Stomach (tissue), 9 donors: ENCODE measurements around the gene CD247. TPM values are rescaled to one million over a fixed set of nuclear protein-coding genes. Genes with fewer than 3 reads are reported as not detected.

Source experiments
- DNase-seq, 2 donors: peaks; one replicate each; pipeline versions ENCODE4 v3.0.0 to v3.0.0-alpha.2; 2013 to 2019
- H3K27ac ChIP-seq, 5 donors: fragments of 200-600 bp in 4 of 5; sonication (generic) in 4 of 5; one replicate each; pipeline ENCODE4 v1.5.1; 2013 to 2019; ENCODE audit warnings: mild to moderate bottlenecking in 1 of 5, moderate library complexity in 1 of 5
- H3K27me3 ChIP-seq, 3 donors: fragments of 200-600 bp; sonication (generic); one replicate each; pipeline ENCODE4 v1.5.1; 2017 to 2019; ENCODE audit warnings: mixed run types in 1 of 3
- H3K36me3 ChIP-seq, 4 donors: fragments of 200-600 bp; sonication (generic); 1 replicate in 3 of 4; 2 replicates in 1 of 4; pipeline ENCODE4 v1.5.1; 2016 to 2019
- H3K4me1 ChIP-seq, 4 donors: fragments of 200-600 bp; sonication (generic); one replicate each; pipeline ENCODE4 v1.5.1; 2016 to 2019
- H3K4me3 ChIP-seq, 4 donors: fragments of 200-600 bp; sonication (generic) in 3 of 4; one replicate each; pipeline ENCODE4 v1.5.1; 2016 to 2019; ENCODE audit warnings: mild to moderate bottlenecking in 1 of 4
- H3K9me3 ChIP-seq, 4 donors: fragments of 200-600 bp; sonication (generic); one replicate each; pipeline ENCODE4 v1.5.1; 2016 to 2019
- EP300 ChIP-seq: sonication (generic); formaldehyde crosslinking; IDR thresholded peaks from one replicate; pipeline ENCODE4 v1.6.1; 2017; ENCODE audit warnings: antibody characterized with exemption
- POLR2A ChIP-seq, 4 donors: fragments of 450-650 bp; IDR thresholded peaks; one replicate each; pipeline ENCODE4 v1.6.1; 2016; ENCODE audit warnings: antibody characterized with exemption in 4 of 4, control low read depth in 2 of 4, mild to moderate bottlenecking in 1 of 4, moderate library complexity in 1 of 4
- POLR2AphosphoS5 ChIP-seq, 3 donors: sonication (generic); formaldehyde crosslinking; IDR thresholded peaks; one replicate each; pipeline ENCODE4 v1.6.1; 2016; ENCODE audit warnings: antibody characterized with exemption in 3 of 3
- WGBS, 5 donors: extraction: QIAGEN DNeasy Blood & Tissue Kit in 3 of 5; methylation state at CpG; one replicate each; pipeline versions ENCODE4 v1.1.5 to v1.1.7; 2013 to 2018; 5-methylcytosine and 5-hydroxymethylcytosine counted together
- intact Hi-C: fragments of 100-400 bp; cut with DNase I; formaldehyde crosslinking; loops from one replicate; pipeline ENCODE4 v1.15.1; 2023; ENCODE audit warnings: low total_unique reads
- polyA plus RNA-seq, 3 donors: library from polyadenylated mRNA; stranded (reverse); fragments of 200-250 nt; gene quantifications; one replicate each; pipeline ENCODE4 v1.2.3, GENCODE V29; 2013
- total RNA-seq, 5 donors: library from RNA; depleted of rRNA; stranded (reverse); fragments of >200 nt; gene quantifications; one replicate each; pipeline versions ENCODE4 v1.1.0 to v1.2.3, GENCODE V29; 2014 to 2016
- TF ChIP-seq, protein P1 (sequence below), 7 experiments: fragments of 450-650 bp in 4 of 7; fragments of 200-600 bp in 3 of 7; sonication (generic) in 3 of 7; IDR thresholded peaks; one replicate each; pipeline ENCODE4 v1.5.1; 2016 to 2019; ENCODE audit warnings: antibody characterized with exemption in 7 of 7, control low read depth in 2 of 7, mild to moderate bottlenecking in 1 of 7
- donor health status: healthy with polysubstance abuse.
- donor health status: Bipolar disorder and iron deficiency.
- donor health status: healthy.

Gene CD247
- total and polyA plus RNA-seq, 8 donors, result 0.68 to 6.7 (median 3.1) TPM; not detected in 3

DNA sequence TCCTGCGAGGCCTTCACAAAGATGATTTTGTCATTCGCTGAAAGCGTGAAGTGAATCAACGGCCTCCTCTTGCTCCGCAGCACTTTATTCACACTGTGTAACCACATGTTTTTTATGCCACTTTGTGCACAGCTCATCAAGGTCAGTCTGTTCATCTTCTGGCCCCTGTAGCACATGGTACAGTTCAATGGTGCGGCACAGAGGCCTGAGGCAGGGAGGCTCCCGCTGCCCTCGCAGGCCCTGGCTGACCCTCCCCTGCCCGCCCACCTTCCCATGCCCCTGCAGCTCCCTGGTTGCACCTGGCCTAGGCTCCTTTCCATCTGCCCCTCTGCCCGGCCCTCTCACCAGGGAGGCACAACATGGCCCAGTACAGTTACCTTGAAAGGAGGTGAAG lies 87.5 kb downstream of the CD247 start:
- intact Hi-C loops, result loop anchor here (10.0 kb wide), 1 partner anchor 104 kb away; no protein-coding TSS in a partner anchor
- Histone ChIP-seq H3K27ac (no peak overlapping the region), H3K36me3 (no peaks in the 10 kb centered on the region), H3K9me3 (no peaks in the 10 kb centered on the region), H3K27me3 (no peaks in the 10 kb centered on the region), H3K4me3 (no peak overlapping the region), H3K4me1 (no peaks in the 10 kb centered on the region)
- TF ChIP-seq, protein P1, sequence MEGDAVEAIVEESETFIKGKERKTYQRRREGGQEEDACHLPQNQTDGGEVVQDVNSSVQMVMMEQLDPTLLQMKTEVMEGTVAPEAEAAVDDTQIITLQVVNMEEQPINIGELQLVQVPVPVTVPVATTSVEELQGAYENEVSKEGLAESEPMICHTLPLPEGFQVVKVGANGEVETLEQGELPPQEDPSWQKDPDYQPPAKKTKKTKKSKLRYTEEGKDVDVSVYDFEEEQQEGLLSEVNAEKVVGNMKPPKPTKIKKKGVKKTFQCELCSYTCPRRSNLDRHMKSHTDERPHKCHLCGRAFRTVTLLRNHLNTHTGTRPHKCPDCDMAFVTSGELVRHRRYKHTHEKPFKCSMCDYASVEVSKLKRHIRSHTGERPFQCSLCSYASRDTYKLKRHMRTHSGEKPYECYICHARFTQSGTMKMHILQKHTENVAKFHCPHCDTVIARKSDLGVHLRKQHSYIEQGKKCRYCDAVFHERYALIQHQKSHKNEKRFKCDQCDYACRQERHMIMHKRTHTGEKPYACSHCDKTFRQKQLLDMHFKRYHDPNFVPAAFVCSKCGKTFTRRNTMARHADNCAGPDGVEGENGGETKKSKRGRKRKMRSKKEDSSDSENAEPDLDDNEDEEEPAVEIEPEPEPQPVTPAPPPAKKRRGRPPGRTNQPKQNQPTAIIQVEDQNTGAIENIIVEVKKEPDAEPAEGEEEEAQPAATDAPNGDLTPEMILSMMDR (IDR thresholded peaks at IDR 0.05), result no peak
- TF ChIP-seq POLR2AphosphoS5 (IDR thresholded peaks at IDR 0.05), result no peak
- TF ChIP-seq POLR2A (IDR thresholded peaks at IDR 0.05), result no peak
- TF ChIP-seq EP300, result no peak
- WGBS, 5 donors, result 89 to 95% (median 92%) methylated on average over 6 to 10 of the region's 10 CpGs
- DNase-seq, result no peak

DNA sequence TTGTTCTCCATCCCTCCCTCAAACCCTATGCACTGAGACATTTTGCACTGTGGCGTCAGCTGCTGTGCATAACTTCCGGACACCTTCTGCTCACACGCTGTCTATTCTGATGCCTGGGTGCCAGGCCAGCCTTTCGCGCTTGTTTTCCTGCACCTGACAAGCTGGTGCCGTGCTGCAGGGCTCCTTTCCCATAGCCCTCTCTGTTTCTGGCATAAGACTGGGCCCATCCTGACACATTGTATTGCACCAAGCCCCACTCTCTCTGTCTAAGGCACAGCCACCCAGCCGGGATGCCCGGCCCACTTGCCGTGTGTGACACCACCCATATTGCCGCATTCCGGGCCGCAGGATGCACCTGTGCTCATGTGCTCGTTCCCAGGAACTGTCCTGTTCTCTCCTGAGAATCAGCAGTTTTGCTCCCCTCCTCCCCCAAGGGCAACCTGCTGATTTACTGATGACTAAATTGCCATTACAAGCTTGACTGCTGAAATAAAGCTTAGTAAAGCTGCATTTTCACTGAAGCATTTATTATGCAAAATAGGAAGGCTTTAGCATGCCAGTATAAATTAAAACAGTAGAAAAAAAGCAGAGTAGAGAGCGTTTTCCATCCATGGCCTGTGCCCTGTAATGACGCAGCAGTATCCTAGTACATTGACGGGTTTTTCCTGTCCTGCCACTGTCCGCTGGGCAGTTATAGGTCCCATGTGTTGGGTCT lies 88.0 kb downstream of the CD247 start:
- Histone ChIP-seq H3K9me3 (no peaks in the 10 kb centered on the region), H3K4me1 (no peaks in the 10 kb centered on the region), H3K4me3 (no peak overlapping the region), H3K27ac (no peak overlapping the region), H3K36me3 (no peaks in the 10 kb centered on the region), H3K27me3 (no peaks in the 10 kb centered on the region)
- intact Hi-C loops, result loop anchor here (10.0 kb wide), 1 partner anchor 105 kb away; no protein-coding TSS in a partner anchor
- WGBS, 5 donors, result 83 to 93% (median 91%) methylated on average over 17 of the region's 17 CpGs
- TF ChIP-seq POLR2AphosphoS5 (IDR thresholded peaks at IDR 0.05), result no peak
- TF ChIP-seq EP300, result no peak
- TF ChIP-seq, protein P1 (IDR thresholded peaks at IDR 0.05), result no peak
- TF ChIP-seq POLR2A (IDR thresholded peaks at IDR 0.05), result no peak
- no peak for DNase-seq

DNA sequence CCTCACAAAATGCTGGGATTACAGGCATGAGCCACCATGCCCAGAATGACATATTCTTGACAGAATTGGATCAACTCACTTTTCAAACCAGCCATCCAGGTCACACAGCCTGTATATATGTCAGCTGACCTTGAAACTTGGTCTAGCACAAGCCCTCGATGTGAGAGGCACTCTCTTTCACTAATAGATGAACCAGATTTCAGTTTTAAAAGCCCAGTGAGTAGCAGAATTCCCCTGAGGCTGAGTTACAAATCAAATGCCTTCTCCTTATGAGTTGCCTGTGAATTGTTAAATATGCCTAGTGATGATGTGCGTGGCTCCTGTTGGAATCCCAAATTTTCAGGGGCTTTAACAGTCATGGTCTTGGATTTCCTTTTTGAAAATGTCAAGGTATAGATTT lies 88.7 kb downstream of the CD247 start:
- H3K9me3 ChIP-seq, result no peaks in the 10 kb centered on the region
- H3K4me3 ChIP-seq, result no peak overlapping the region
- intact Hi-C loops, result loop anchor here (10.0 kb wide), 1 partner anchor 105 kb away; no protein-coding TSS in a partner anchor
- H3K27ac ChIP-seq, result no peak overlapping the region
- no peaks in the 10 kb centered on the region for H3K4me1 ChIP-seq
- TF ChIP-seq POLR2A (IDR thresholded peaks at IDR 0.05) (no peak), EP300 (no peak), POLR2AphosphoS5 (IDR thresholded peaks at IDR 0.05) (no peak)
- TF ChIP-seq, protein P1 (IDR thresholded peaks at IDR 0.05), result no peak
- no peak for DNase-seq
- WGBS, 5 donors, result 70 to 82% (median 73%) methylated on average over 2 of the region's 2 CpGs
- peaks cover 0 to 2% (median under 1%) of the 10 kb centered on the region in 4 donors for H3K36me3 ChIP-seq
- H3K27me3 ChIP-seq, result no peaks in the 10 kb centered on the region

DNA sequence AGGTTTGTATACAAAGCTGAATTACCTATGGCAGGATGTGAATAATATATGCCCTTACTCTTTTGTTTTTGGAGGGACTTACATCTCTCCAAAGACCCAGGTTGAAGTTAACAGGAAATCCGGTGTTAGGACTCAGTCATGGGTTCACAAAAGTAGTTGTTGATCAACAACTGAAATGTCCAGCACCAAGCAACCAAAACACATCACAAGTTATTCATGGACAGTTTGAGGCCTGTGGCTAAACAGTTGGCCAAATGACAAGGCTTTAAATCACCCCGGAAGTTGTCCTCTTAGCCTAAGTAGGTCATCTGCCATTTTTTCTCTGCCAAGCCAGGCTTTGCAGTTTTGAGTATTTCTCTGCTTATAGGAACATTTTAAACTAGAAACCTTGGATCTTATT lies 89.9 kb downstream of the CD247 start:
- no peaks in the 10 kb centered on the region for H3K9me3 ChIP-seq
- intact Hi-C loops, result no loop called here
- DNase-seq, result peak in 1 of 2 donors; percentile 46
- peaks cover 0 to 11% (median 5%) of the 10 kb centered on the region in 4 donors for H3K36me3 ChIP-seq
- H3K4me1 ChIP-seq, result no peaks in the 10 kb centered on the region
- no peak overlapping the region for H3K27ac ChIP-seq
- H3K27me3 ChIP-seq, result no peaks in the 10 kb centered on the region
- TF ChIP-seq POLR2A (IDR thresholded peaks at IDR 0.05), result no peak
- TF ChIP-seq, protein P1 (IDR thresholded peaks at IDR 0.05), result no peak
- TF ChIP-seq POLR2AphosphoS5 (IDR thresholded peaks at IDR 0.05), result no peak
- no peak for TF ChIP-seq EP300
- 56 to 81% (median 68%) methylated on average over 2 of the region's 2 CpGs for WGBS, 5 donors
- no peak overlapping the region for H3K4me3 ChIP-seq
